Measurements from ENCODE around the gene LARP4B.

LARP4B gene

DNA sequence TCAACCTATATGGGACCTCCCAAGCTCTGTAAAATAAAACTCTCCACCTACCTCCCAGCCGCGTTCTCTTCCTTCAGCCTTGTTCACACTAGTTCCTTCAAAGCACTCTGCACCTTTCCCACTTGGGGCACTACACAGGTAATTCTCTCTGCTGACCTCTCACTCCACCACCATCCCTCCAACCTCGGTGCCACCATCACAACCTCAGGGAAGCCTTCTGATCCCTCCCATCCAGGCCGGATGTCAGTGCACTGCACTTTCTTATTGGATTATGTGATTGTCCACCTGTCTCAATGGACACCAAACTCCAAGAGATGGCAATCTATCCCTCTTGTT lies 7.0 kb downstream of the LARP4B start:
- Histone ChIP-seq H3K4me1 (ENCODE audit: control insufficient read depth, insufficient read depth, low read depth, low read length) (peaks cover 18% of the 10 kb centered on the region), H3K4me3 (ENCODE audit: insufficient read depth in 1 of 2, low read depth in 1 of 2, low read length in 2 of 2) (no peak overlapping the region), H3K79me1 (replicated peaks; ENCODE audit: low read length, poor library complexity, severe bottlenecking) (no peaks in the 10 kb centered on the region), H2BK120ac (ENCODE audit: low read depth, low read length) (no peak overlapping the region), H3K4me2 (ENCODE audit: low read length, poor library complexity, severe bottlenecking) (no peak overlapping the region), H3K18ac (ENCODE audit: low read depth in 1 of 2, low read length in 2 of 2) (no peak overlapping the region), H3K27me3 (ENCODE audit: control insufficient read depth in 1 of 2, insufficient read depth in 1 of 2, low read length in 2 of 2) (no peaks in the 10 kb centered on the region), H3K14ac (ENCODE audit: low read length in 2 of 2) (no peak overlapping the region), H3K27ac (ENCODE audit: low read length, poor library complexity, severe bottlenecking) (no peak overlapping the region), H2AFZ (ENCODE audit: low read depth, low read length) (no peak overlapping the region), H2BK5ac (ENCODE audit: low read depth, low read length, poor library complexity, severe bottlenecking) (no peak overlapping the region), H4K91ac (ENCODE audit: low read length) (no peak overlapping the region), H2BK15ac (ENCODE audit: low read depth, poor library complexity, severe bottlenecking) (no peak overlapping the region), H3K9me3 (ENCODE audit: control insufficient read depth, low read length) (no peaks in the 10 kb centered on the region), H2BK12ac (ENCODE audit: low read length in 2 of 2) (no peak overlapping the region), H3K23ac (ENCODE audit: low read length in 2 of 2) (no peak overlapping the region), H2AK5ac (ENCODE audit: low read length, severe bottlenecking) (no peak overlapping the region), H3K36me3 (ENCODE audit: control insufficient read depth in 1 of 2, insufficient read depth in 2 of 2, low read depth in 1 of 2, low read length in 2 of 2) (peaks cover 9 to 21% of the 10 kb centered on the region in 2 experiments), H4K8ac (ENCODE audit: low read length) (no peak overlapping the region), H3K9ac (ENCODE audit: low read length) (no peak overlapping the region), H3K4ac (ENCODE audit: low read depth in 1 of 2, low read length in 2 of 2) (no peak overlapping the region)
- DNase-seq: no peak
- 89% methylated on average over 4 of the region's 4 CpGs for WGBS

DNA sequence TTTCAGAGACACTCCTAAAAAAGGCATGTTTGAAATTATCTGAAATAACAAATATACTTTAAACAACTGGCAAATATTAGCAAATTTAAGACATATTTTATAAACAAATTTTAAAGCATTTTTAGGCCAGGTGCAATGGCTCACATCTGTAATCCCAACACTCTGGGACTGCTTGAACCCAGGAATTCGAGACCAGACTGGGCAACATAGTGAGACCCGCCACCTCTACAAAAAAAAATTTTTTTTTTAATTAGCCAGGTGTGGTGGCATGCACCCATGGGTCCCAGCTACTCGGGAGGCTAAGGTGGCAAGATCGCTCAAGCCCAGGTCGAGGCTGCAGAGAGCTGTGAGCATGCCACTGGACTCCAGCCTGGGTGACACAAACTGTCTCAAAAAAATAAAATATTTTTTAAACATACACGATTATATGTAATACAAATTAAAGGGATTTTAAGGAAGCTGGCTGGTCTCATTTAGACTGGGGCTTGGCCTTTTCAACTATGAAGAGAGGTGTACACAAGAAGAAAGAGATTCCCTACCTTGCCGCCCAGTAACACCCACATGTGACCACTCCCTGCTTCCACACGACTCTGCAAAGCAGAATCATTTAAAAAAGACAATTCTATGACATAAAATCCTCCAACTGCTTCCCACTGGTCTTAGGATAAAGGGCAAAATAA lies 7.5 kb downstream of the LARP4B start:
- no peaks in the 10 kb centered on the region for H3K27me3 ChIP-seq (ENCODE audit: control insufficient read depth in 1 of 2, insufficient read depth in 1 of 2, low read length in 2 of 2)
- no peaks in the 10 kb centered on the region for H3K9me3 ChIP-seq (ENCODE audit: control insufficient read depth, low read length)
- DNase-seq: no peak
- no peak overlapping the region for H3K18ac ChIP-seq (ENCODE audit: low read depth in 1 of 2, low read length in 2 of 2)
- H3K79me1 ChIP-seq (replicated peaks; ENCODE audit: low read length, poor library complexity, severe bottlenecking): no peaks in the 10 kb centered on the region
- no peak overlapping the region for H2AFZ ChIP-seq (ENCODE audit: low read depth, low read length)
- no peak overlapping the region for H2BK5ac ChIP-seq (ENCODE audit: low read depth, low read length, poor library complexity, severe bottlenecking)
- no peak overlapping the region for H3K14ac ChIP-seq (ENCODE audit: low read length in 2 of 2)
- no peak overlapping the region for H2AK5ac ChIP-seq (ENCODE audit: low read length, severe bottlenecking)
- no peak overlapping the region for H3K27ac ChIP-seq (ENCODE audit: low read length, poor library complexity, severe bottlenecking)
- no peak overlapping the region for H2BK120ac ChIP-seq (ENCODE audit: low read depth, low read length)
- no peak overlapping the region for H2BK12ac ChIP-seq (ENCODE audit: low read length in 2 of 2)
- 96% methylated on average over 7 of the region's 8 CpGs for WGBS
- H3K4ac ChIP-seq (ENCODE audit: low read depth in 1 of 2, low read length in 2 of 2): no peak overlapping the region
- H2BK15ac ChIP-seq (ENCODE audit: low read depth, poor library complexity, severe bottlenecking): no peak overlapping the region
- H3K4me1 ChIP-seq (ENCODE audit: control insufficient read depth, insufficient read depth, low read depth, low read length): peaks cover 19% of the 10 kb centered on the region
- H3K4me2 ChIP-seq (ENCODE audit: low read length, poor library complexity, severe bottlenecking): no peak overlapping the region
- H3K23ac ChIP-seq (ENCODE audit: low read length in 2 of 2): no peak overlapping the region
- no peak overlapping the region for H4K8ac ChIP-seq (ENCODE audit: low read length)
- H3K4me3 ChIP-seq (ENCODE audit: insufficient read depth in 1 of 2, low read depth in 1 of 2, low read length in 2 of 2): no peak overlapping the region
- H3K36me3 ChIP-seq (ENCODE audit: control insufficient read depth in 1 of 2, insufficient read depth in 2 of 2, low read depth in 1 of 2, low read length in 2 of 2): peaks cover 9 to 26% of the 10 kb centered on the region in 2 experiments
- no peak overlapping the region for H3K9ac ChIP-seq (ENCODE audit: low read length)
- no peak overlapping the region for H4K91ac ChIP-seq (ENCODE audit: low read length)

DNA sequence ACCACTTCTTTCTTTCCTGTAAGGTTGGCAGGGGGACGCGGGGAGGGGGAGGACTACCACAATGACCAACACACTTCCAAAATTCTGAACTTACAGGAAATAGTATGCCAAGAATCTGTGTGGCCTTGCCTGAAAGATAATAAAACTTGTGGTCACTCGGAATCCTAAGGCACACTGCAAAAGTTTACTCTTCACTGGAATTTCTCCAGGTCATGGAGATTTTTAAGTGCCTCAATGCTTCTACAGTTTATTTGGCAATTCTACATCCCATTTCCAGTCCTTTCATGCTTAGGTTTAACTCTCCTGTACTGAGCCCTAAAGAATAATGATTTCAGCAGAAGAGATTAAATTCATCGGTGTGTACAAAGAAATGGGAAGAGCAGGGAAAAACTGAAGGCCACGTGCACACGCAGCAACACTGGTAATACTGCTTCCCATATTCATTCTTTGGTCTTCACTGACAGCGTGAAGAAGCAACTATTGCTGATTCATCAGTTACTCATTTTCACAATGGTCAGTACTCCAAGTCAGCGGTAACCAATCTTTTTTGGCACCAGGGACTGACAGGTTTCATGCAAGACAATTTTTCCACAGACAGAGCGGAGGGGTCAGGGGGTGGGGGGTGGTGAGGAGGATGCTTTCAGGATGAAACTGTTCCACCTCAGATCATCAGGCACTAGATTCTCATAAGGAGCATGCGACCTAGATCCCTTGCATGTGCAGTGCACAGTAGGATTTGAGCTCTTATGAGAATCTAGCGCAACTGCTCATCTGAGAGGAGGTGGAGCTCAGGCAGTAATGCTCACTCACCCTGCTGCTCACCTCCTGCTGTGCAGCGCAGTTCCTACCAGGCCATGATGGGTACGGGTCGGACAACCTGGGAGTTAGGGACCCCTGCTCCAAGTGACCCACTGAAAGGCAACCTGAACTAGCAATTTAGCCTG lies 9.8 kb downstream of the LARP4B start:
- Histone ChIP-seq H3K18ac (ENCODE audit: low read depth in 1 of 2, low read length in 2 of 2) (peak overlapping the region in 1 of 2 experiments; percentile 45), H4K91ac (ENCODE audit: low read length) (no peak overlapping the region), H3K4me3 (ENCODE audit: insufficient read depth in 1 of 2, low read depth in 1 of 2, low read length in 2 of 2) (no peak overlapping the region), H3K79me1 (replicated peaks; ENCODE audit: low read length, poor library complexity, severe bottlenecking) (no peaks in the 10 kb centered on the region), H2BK120ac (ENCODE audit: low read depth, low read length) (no peak overlapping the region), H3K36me3 (ENCODE audit: control insufficient read depth in 1 of 2, insufficient read depth in 2 of 2, low read depth in 1 of 2, low read length in 2 of 2) (peaks cover 9 to 35% of the 10 kb centered on the region in 2 experiments), H4K8ac (ENCODE audit: low read length) (no peak overlapping the region), H2AK5ac (ENCODE audit: low read length, severe bottlenecking) (no peak overlapping the region), H3K14ac (ENCODE audit: low read length in 2 of 2) (peak overlapping the region in 1 of 2 experiments; percentile 61), H3K27me3 (ENCODE audit: control insufficient read depth in 1 of 2, insufficient read depth in 1 of 2, low read length in 2 of 2) (no peaks in the 10 kb centered on the region), H3K27ac (ENCODE audit: low read length, poor library complexity, severe bottlenecking) (peak overlapping the region; percentile 48), H2BK12ac (ENCODE audit: low read length in 2 of 2) (peak overlapping the region in 1 of 2 experiments; percentile 15), H2BK5ac (ENCODE audit: low read depth, low read length, poor library complexity, severe bottlenecking) (no peak overlapping the region), H3K4me2 (ENCODE audit: low read length, poor library complexity, severe bottlenecking) (peak overlapping the region; percentile 12), H3K9me3 (ENCODE audit: control insufficient read depth, low read length) (no peaks in the 10 kb centered on the region), H2BK15ac (ENCODE audit: low read depth, poor library complexity, severe bottlenecking) (no peak overlapping the region), H3K4me1 (ENCODE audit: control insufficient read depth, insufficient read depth, low read depth, low read length) (peaks cover 13% of the 10 kb centered on the region), H3K4ac (ENCODE audit: low read depth in 1 of 2, low read length in 2 of 2) (no peak overlapping the region), H2AFZ (ENCODE audit: low read depth, low read length) (no peak overlapping the region), H3K23ac (ENCODE audit: low read length in 2 of 2) (no peak overlapping the region), H3K9ac (ENCODE audit: low read length) (no peak overlapping the region)
- peak; percentile 78 for DNase-seq
- 64% methylated on average over 14 of the region's 14 CpGs for WGBS

DNA sequence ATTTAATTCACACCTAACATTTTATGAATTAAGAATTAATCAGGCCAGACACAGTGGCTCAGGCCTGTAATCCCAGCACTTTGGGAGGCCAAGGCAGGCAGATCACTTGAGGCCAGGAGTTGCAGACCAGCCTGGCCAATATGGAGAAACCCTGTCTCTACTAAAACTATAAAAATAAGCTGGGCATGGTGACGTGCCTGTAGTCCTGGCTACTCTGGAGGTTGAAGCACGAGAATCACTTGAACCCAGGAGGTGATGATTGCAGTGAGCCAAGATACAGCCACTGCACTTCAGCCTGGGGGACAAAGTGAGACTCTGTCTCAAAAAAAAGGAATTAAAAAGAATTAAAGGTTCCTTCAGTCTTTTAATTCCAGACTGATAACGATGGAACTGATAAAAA lies 11.1 kb downstream of the LARP4B start:
- no peak overlapping the region for H3K27ac ChIP-seq (ENCODE audit: low read length, poor library complexity, severe bottlenecking)
- no peaks in the 10 kb centered on the region for H3K27me3 ChIP-seq (ENCODE audit: control insufficient read depth in 1 of 2, insufficient read depth in 1 of 2, low read length in 2 of 2)
- H3K36me3 ChIP-seq (ENCODE audit: control insufficient read depth in 1 of 2, insufficient read depth in 2 of 2, low read depth in 1 of 2, low read length in 2 of 2): peaks cover 7 to 27% of the 10 kb centered on the region in 2 experiments
- no peak for DNase-seq
- H3K18ac ChIP-seq (ENCODE audit: low read depth in 1 of 2, low read length in 2 of 2): no peak overlapping the region
- no peak overlapping the region for H2AFZ ChIP-seq (ENCODE audit: low read depth, low read length)
- H3K9me3 ChIP-seq (ENCODE audit: control insufficient read depth, low read length): no peaks in the 10 kb centered on the region
- H2AK5ac ChIP-seq (ENCODE audit: low read length, severe bottlenecking): no peak overlapping the region
- H3K4me2 ChIP-seq (ENCODE audit: low read length, poor library complexity, severe bottlenecking): no peak overlapping the region
- no peak overlapping the region for H2BK15ac ChIP-seq (ENCODE audit: low read depth, poor library complexity, severe bottlenecking)
- H3K9ac ChIP-seq (ENCODE audit: low read length): no peak overlapping the region
- no peaks in the 10 kb centered on the region for H3K79me1 ChIP-seq (replicated peaks; ENCODE audit: low read length, poor library complexity, severe bottlenecking)
- H3K14ac ChIP-seq (ENCODE audit: low read length in 2 of 2): no peak overlapping the region
- H3K4me1 ChIP-seq (ENCODE audit: control insufficient read depth, insufficient read depth, low read depth, low read length): peaks cover 9% of the 10 kb centered on the region
- H3K23ac ChIP-seq (ENCODE audit: low read length in 2 of 2): no peak overlapping the region
- no peak overlapping the region for H3K4me3 ChIP-seq (ENCODE audit: insufficient read depth in 1 of 2, low read depth in 1 of 2, low read length in 2 of 2)
- H2BK120ac ChIP-seq (ENCODE audit: low read depth, low read length): no peak overlapping the region
- no peak overlapping the region for H3K4ac ChIP-seq (ENCODE audit: low read depth in 1 of 2, low read length in 2 of 2)
- H2BK5ac ChIP-seq (ENCODE audit: low read depth, low read length, poor library complexity, severe bottlenecking): no peak overlapping the region
- H4K91ac ChIP-seq (ENCODE audit: low read length): no peak overlapping the region
- 90% methylated on average over 2 of the region's 3 CpGs for WGBS
- no peak overlapping the region for H4K8ac ChIP-seq (ENCODE audit: low read length)
- H2BK12ac ChIP-seq (ENCODE audit: low read length in 2 of 2): no peak overlapping the region

Measured in mesenchymal stem cell (in vitro differentiated cells and primary cell).